Thymus (tissue), 11 donors: ENCODE measurements around the gene PPP1R27. TPM values are rescaled to one million over a fixed set of nuclear protein-coding genes. Genes with fewer than 3 reads are reported as not detected.

Experiments used
- DNase-seq, 9 donors: peaks; one replicate each; pipeline ENCODE4 v3.0.0-alpha.2; 2013; ENCODE audit warnings: low spot score in 9 of 9, low read depth in 6 of 9, missing footprints in 1 of 9
- H3K27ac ChIP-seq, 2 donors: one replicate each; pipeline ENCODE4 v1.5.1; 2013; ENCODE audit warnings: control low read depth in 1 of 2, low read depth in 1 of 2, low read length in 1 of 2, mild to moderate bottlenecking in 1 of 2, moderate library complexity in 1 of 2
- H3K27me3 ChIP-seq, 2 donors: one replicate each; pipeline ENCODE4 v1.5.1; 2013; ENCODE audit warnings: low read length in 1 of 2; ENCODE audit not compliant: control insufficient read depth in 2 of 2, insufficient read depth in 1 of 2
- H3K36me3 ChIP-seq, 2 donors: one replicate each; pipeline ENCODE4 v1.5.1; 2013; ENCODE audit warnings: low read length in 1 of 2, mild to moderate bottlenecking in 1 of 2, moderate library complexity in 1 of 2; ENCODE audit not compliant: control insufficient read depth in 2 of 2, insufficient read depth in 2 of 2
- H3K4me1 ChIP-seq, 2 donors: one replicate each; pipeline ENCODE4 v1.5.1; 2013; ENCODE audit warnings: low read length in 2 of 2; ENCODE audit not compliant: control insufficient read depth in 2 of 2, insufficient read depth in 2 of 2
- H3K4me3 ChIP-seq, 2 donors: one replicate each; pipeline ENCODE4 v1.5.1; 2013; ENCODE audit warnings: low read length in 2 of 2, control low read depth in 1 of 2, mild to moderate bottlenecking in 1 of 2
- H3K9me3 ChIP-seq, 2 donors: one replicate each; pipeline ENCODE4 v1.5.1; 2013; ENCODE audit warnings: low read length in 1 of 2, mild to moderate bottlenecking in 1 of 2; ENCODE audit not compliant: control insufficient read depth in 2 of 2, insufficient read depth in 1 of 2
- WGBS: extraction: QIAGEN DNeasy Blood & Tissue Kit; methylation state at CpG from one replicate; pipeline ENCODE4 v1.1.7; 2013; 5-methylcytosine and 5-hydroxymethylcytosine counted together
- polyA plus RNA-seq: library from polyadenylated mRNA; stranded (reverse); fragments of 200-250 nt; gene quantifications from one replicate; pipeline ENCODE4 v1.2.3, GENCODE V29; 2013
- total RNA-seq: library from RNA; stranded (reverse); fragments of 120-200 nt; gene quantifications from one replicate; pipeline ENCODE4 v1.2.4, GENCODE V29; 2013
- donor health status: healthy.

The PPP1R27 gene
- total and polyA plus RNA-seq, 2 donors, result 0.28 to 0.94 TPM

DNA sequence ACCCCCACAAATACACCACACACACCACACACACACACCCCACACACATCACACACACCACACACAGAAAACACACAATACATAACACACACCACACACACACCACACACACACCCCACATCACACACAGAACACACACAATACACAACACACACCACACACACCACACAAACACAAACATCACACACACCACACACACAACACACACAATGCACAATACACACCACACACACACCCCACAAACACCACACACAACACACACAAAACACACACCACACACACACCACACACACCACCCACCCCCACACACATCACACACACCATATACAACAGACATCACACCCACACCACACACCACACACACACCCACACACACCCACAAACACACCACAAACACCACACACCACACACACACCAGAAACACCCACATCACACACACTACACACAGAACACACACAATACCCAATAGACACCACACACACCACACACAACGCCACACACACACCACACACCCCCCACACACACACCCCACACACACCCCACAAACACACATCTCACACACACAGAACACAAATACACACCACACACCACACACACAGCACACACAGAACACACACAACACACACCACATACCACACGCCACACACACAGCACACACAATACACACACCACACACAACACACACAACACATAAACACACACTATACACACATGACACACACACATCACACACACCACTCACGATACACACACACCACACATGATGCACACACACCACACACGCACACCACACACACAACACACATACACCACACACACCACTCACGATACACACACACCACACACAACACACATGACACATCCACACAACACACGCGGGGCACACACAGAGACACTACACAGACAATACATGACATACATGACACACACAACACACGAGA is 41.9 kb downstream of the PPP1R27 start:
- Histone ChIP-seq H3K4me1 (no peaks in the 10 kb centered on the region), H3K27ac (no peak overlapping the region), H3K4me3 (no peak overlapping the region), H3K27me3 (peaks cover 0 to 16% of the 10 kb centered on the region in 2 donors), H3K36me3 (no peaks in the 10 kb centered on the region), H3K9me3 (no peaks in the 10 kb centered on the region)
- no peak for DNase-seq
- WGBS, result 95% methylated on average over 8 of the region's 8 CpGs

Other genes with a start within 250 kb of the PPP1R27 start
- gene NPLOC4, start 197.9 kb downstream of the PPP1R27 start, total RNA-seq, result 26.1 TPM
- 43.3 TPM for gene NPLOC4, start 197.9 kb downstream of the PPP1R27 start, polyA plus RNA-seq
- 0.47 TPM for gene TSPAN10, start 197.9 kb downstream of the PPP1R27 start, total RNA-seq
- 1.8 TPM for gene TSPAN10, start 197.9 kb downstream of the PPP1R27 start, polyA plus RNA-seq
- 12.2 TPM for gene PDE6G, start 178.5 kb downstream of the PPP1R27 start, total RNA-seq
- 18.2 TPM for gene PDE6G, start 178.5 kb downstream of the PPP1R27 start, polyA plus RNA-seq
- 60.9 TPM for gene OXLD1, start 168.4 kb downstream of the PPP1R27 start, total RNA-seq
- 83.0 TPM for gene OXLD1, start 168.4 kb downstream of the PPP1R27 start, polyA plus RNA-seq
- 14.4 TPM for gene CCDC137, start 168.3 kb downstream of the PPP1R27 start, total RNA-seq
- gene CCDC137, start 168.3 kb downstream of the PPP1R27 start, polyA plus RNA-seq, result 42.5 TPM
- 23.0 TPM for gene ARL16, start 151.3 kb downstream of the PPP1R27 start, total RNA-seq
- gene ARL16, start 151.3 kb downstream of the PPP1R27 start, polyA plus RNA-seq, result 129 TPM
- 39.0 TPM for gene HGS, start 151.0 kb downstream of the PPP1R27 start, total RNA-seq
- gene HGS, start 151.0 kb downstream of the PPP1R27 start, polyA plus RNA-seq, result 157 TPM
- 21.6 TPM for gene MRPL12, start 131.7 kb downstream of the PPP1R27 start, total RNA-seq
- 59.7 TPM for gene MRPL12, start 131.7 kb downstream of the PPP1R27 start, polyA plus RNA-seq
- 8.3 TPM for gene SLC25A10, start 122.8 kb downstream of the PPP1R27 start, total RNA-seq
- 11.9 TPM for gene SLC25A10, start 122.8 kb downstream of the PPP1R27 start, polyA plus RNA-seq
- 0.05 TPM for gene GCGR, start 30.9 kb downstream of the PPP1R27 start, total RNA-seq
- 0.80 TPM for gene GCGR, start 30.9 kb downstream of the PPP1R27 start, polyA plus RNA-seq
- 96.2 TPM for gene MCRIP1, start 1.8 kb downstream of the PPP1R27 start, total RNA-seq
- gene MCRIP1, start 1.8 kb downstream of the PPP1R27 start, polyA plus RNA-seq, result 120 TPM
- 210 TPM for gene P4HB, start 25.5 kb upstream of the PPP1R27 start, total RNA-seq
- gene P4HB, start 25.5 kb upstream of the PPP1R27 start, polyA plus RNA-seq, result 219 TPM
- 106 TPM for gene ARHGDIA, start 36.3 kb upstream of the PPP1R27 start, total RNA-seq
- gene ARHGDIA, start 36.3 kb upstream of the PPP1R27 start, polyA plus RNA-seq, result 189 TPM
- gene ALYREF, start 56.5 kb upstream of the PPP1R27 start, total RNA-seq, result 168 TPM
- gene ALYREF, start 56.5 kb upstream of the PPP1R27 start, polyA plus RNA-seq, result 42.9 TPM
- gene ANAPC11, start 56.7 kb upstream of the PPP1R27 start, total RNA-seq, result 108 TPM
- gene ANAPC11, start 56.7 kb upstream of the PPP1R27 start, polyA plus RNA-seq, result 127 TPM
- 1.7 TPM for gene NPB, start 67.2 kb upstream of the PPP1R27 start, total RNA-seq
- 3.5 TPM for gene NPB, start 67.2 kb upstream of the PPP1R27 start, polyA plus RNA-seq
- 19.4 TPM for gene PCYT2, start 76.3 kb upstream of the PPP1R27 start, total RNA-seq
- gene PCYT2, start 76.3 kb upstream of the PPP1R27 start, polyA plus RNA-seq, result 37.4 TPM
- 16.1 TPM for gene SIRT7, start 83.1 kb upstream of the PPP1R27 start, total RNA-seq
- gene SIRT7, start 83.1 kb upstream of the PPP1R27 start, polyA plus RNA-seq, result 47.7 TPM
- gene MAFG, start 92.7 kb upstream of the PPP1R27 start, total RNA-seq, result 6.0 TPM
- 7.3 TPM for gene MAFG, start 92.7 kb upstream of the PPP1R27 start, polyA plus RNA-seq
- 16.4 TPM for gene PYCR1, start 102.2 kb upstream of the PPP1R27 start, total RNA-seq
- 2.9 TPM for gene PYCR1, start 102.2 kb upstream of the PPP1R27 start, polyA plus RNA-seq
- gene MYADML2, start 112.2 kb upstream of the PPP1R27 start, total RNA-seq, result 0.05 TPM
- 0.07 TPM for gene MYADML2, start 112.2 kb upstream of the PPP1R27 start, polyA plus RNA-seq
- gene NOTUM, start 126.1 kb upstream of the PPP1R27 start, total RNA-seq, result 0.66 TPM
- gene NOTUM, start 126.1 kb upstream of the PPP1R27 start, polyA plus RNA-seq, result 0.25 TPM
- gene ASPSCR1, start 142.6 kb upstream of the PPP1R27 start, total RNA-seq, result 27.6 TPM
- 57.6 TPM for gene ASPSCR1, start 142.6 kb upstream of the PPP1R27 start, polyA plus RNA-seq
- 44.5 TPM for gene CENPX, start 187.8 kb upstream of the PPP1R27 start, total RNA-seq
- 79.7 TPM for gene CENPX, start 187.8 kb upstream of the PPP1R27 start, polyA plus RNA-seq
- 15.2 TPM for gene LRRC45, start 188.3 kb upstream of the PPP1R27 start, total RNA-seq
- gene LRRC45, start 188.3 kb upstream of the PPP1R27 start, polyA plus RNA-seq, result 20.7 TPM
- gene RAC3, start 196.6 kb upstream of the PPP1R27 start, total RNA-seq, result 4.7 TPM
- 6.9 TPM for gene RAC3, start 196.6 kb upstream of the PPP1R27 start, polyA plus RNA-seq
- 71.2 TPM for gene DCXR, start 202.6 kb upstream of the PPP1R27 start, total RNA-seq
- gene DCXR, start 202.6 kb upstream of the PPP1R27 start, polyA plus RNA-seq, result 101 TPM
- 8.1 TPM for gene RFNG, start 216.8 kb upstream of the PPP1R27 start, total RNA-seq
- 45.4 TPM for gene RFNG, start 216.8 kb upstream of the PPP1R27 start, polyA plus RNA-seq
- gene GPS1, start 216.8 kb upstream of the PPP1R27 start, total RNA-seq, result 75.8 TPM
- gene GPS1, start 216.8 kb upstream of the PPP1R27 start, polyA plus RNA-seq, result 98.3 TPM
- 57.9 TPM for gene DUS1L, start 230.8 kb upstream of the PPP1R27 start, total RNA-seq
- gene DUS1L, start 230.8 kb upstream of the PPP1R27 start, polyA plus RNA-seq, result 147 TPM